IMR-90 (cell line): ENCODE data around the gene AMBRA1. TPM values are rescaled to one million over a fixed set of nuclear protein-coding genes. Genes with fewer than 3 reads are reported as not detected.

Source experiments
- ATAC-seq: fragments of 200-7000 bp; cut with Tn5 transposase; 2 replicates; pipeline ENCODE4 v1.9.1; 2020; ENCODE audit warnings: low read depth, mild to moderate bottlenecking, moderate library complexity
- BruUV-seq: library from RNA; stranded (reverse); fragments of 400-500 nt; replicated peaks from 2 replicates; lab custom pipeline; 2021; lab: Mats Ljungman, UMichigan
- CTCF ChIA-PET: fragments of 300-600 bp; formaldehyde crosslinking; extraction: SDS; loops from one replicate; lab custom pipeline; 2021; ENCODE audit warnings: antibody characterized with exemption; lab: Yijun Ruan, JAX
- POLR2A ChIA-PET: fragments of 300-600 bp; sonication (Branson Sonifier 250); formaldehyde crosslinking; loops from one replicate; lab custom pipeline; 2022; ENCODE audit warnings: antibody characterized with exemption; ENCODE audit not compliant: unreplicated experiment; lab: Charles Lee
- DNase-seq: peaks from one replicate; pipeline ENCODE4 v3.0.0; 2013
- H2AFZ ChIP-seq: replicated peaks from 2 replicates; pipeline ENCODE3; 2013; ENCODE audit warnings: low read length, mild to moderate bottlenecking; ENCODE audit not compliant: poor library complexity
- H2AK5ac ChIP-seq: 2 replicates; pipeline ENCODE4 v1.6.1; 2013; ENCODE audit warnings: low read depth, low read length, inconsistent platforms
- H2AK9ac ChIP-seq: replicated peaks from 2 replicates; pipeline ENCODE3; 2013; ENCODE audit warnings: mild to moderate bottlenecking, low read depth, low read length, moderate library complexity; ENCODE audit not compliant: poor library complexity
- H2BK120ac ChIP-seq: 2 replicates; pipeline ENCODE4 v1.6.1; 2013; ENCODE audit warnings: low read depth, low read length, inconsistent platforms
- H2BK15ac ChIP-seq: 3 replicates; pipeline ENCODE4 v1.6.1; 2013; ENCODE audit warnings: low read depth, low read length, inconsistent platforms
- H2BK20ac ChIP-seq: 2 replicates; pipeline ENCODE4 v1.6.1; 2013; ENCODE audit warnings: low read depth, mild to moderate bottlenecking, inconsistent platforms, low read length, moderate library complexity
- H2BK5ac ChIP-seq: 2 replicates; pipeline ENCODE4 v1.6.1; 2013; ENCODE audit warnings: mild to moderate bottlenecking, low read depth, low read length, inconsistent platforms; ENCODE audit not compliant: poor library complexity, severe bottlenecking
- H3K14ac ChIP-seq: replicated peaks from 2 replicates; pipeline ENCODE4 v1.6.1; 2013; ENCODE audit warnings: low read depth, low read length, inconsistent platforms
- H3K18ac ChIP-seq: 2 replicates; pipeline ENCODE4 v1.6.1; 2013; ENCODE audit warnings: low read depth, low read length, control low read depth
- H3K23ac ChIP-seq: 2 replicates; pipeline ENCODE4 v1.6.1; 2013; ENCODE audit warnings: low read depth, low read length, inconsistent platforms
- H3K27ac ChIP-seq: 2 replicates; pipeline ENCODE4 v1.5.1; 2013; ENCODE audit warnings: mild to moderate bottlenecking, control low read depth, low read length; ENCODE audit not compliant: insufficient read depth
- H3K27me3 ChIP-seq: 2 replicates; pipeline ENCODE4 v1.6.1; 2013; ENCODE audit warnings: low read length; ENCODE audit not compliant: control insufficient read depth, insufficient read depth
- H3K36me3 ChIP-seq: 2 replicates; pipeline ENCODE4 v1.6.1; 2013; ENCODE audit warnings: low read length, mixed read lengths; ENCODE audit not compliant: control insufficient read depth, insufficient read depth
- H3K4ac ChIP-seq: 2 replicates; pipeline ENCODE4 v1.6.1; 2013; ENCODE audit warnings: low read depth, low read length, inconsistent platforms
- H3K4me1 ChIP-seq: 2 replicates; pipeline ENCODE4 v1.6.1; 2013; ENCODE audit warnings: low read length, mixed read lengths; ENCODE audit not compliant: control insufficient read depth, insufficient read depth
- H3K4me2 ChIP-seq: 2 replicates; pipeline ENCODE4 v1.6.1; 2013; ENCODE audit warnings: low read depth, mild to moderate bottlenecking, control low read depth, low read length, moderate library complexity
- H3K4me3 ChIP-seq: 2 replicates; pipeline ENCODE4 v1.5.1; 2013; ENCODE audit warnings: low read depth, mild to moderate bottlenecking, control low read depth, low read length, moderate library complexity; ENCODE audit not compliant: insufficient read depth
- H3K56ac ChIP-seq: 2 replicates; pipeline ENCODE4 v1.6.1; 2013; ENCODE audit warnings: low read length, inconsistent platforms; ENCODE audit not compliant: insufficient read depth; ENCODE audit errors: extremely low read depth
- H3K79me1 ChIP-seq, 2 experiments: 2 replicates each; pipeline ENCODE4 v1.6.1; 2013; ENCODE audit warnings: low read length in 2 of 2, inconsistent platforms in 1 of 2, low read depth in 1 of 2
- H3K9ac ChIP-seq: 2 replicates; pipeline ENCODE4 v1.6.1; 2013; ENCODE audit warnings: low read depth, low read length, control low read depth
- H3K9me1 ChIP-seq: 2 replicates; pipeline ENCODE4 v1.6.1; 2013; ENCODE audit warnings: low read length, inconsistent platforms; ENCODE audit not compliant: insufficient read depth
- H3K9me3 ChIP-seq: 2 replicates; pipeline ENCODE4 v1.6.1; 2013; ENCODE audit warnings: low read length; ENCODE audit not compliant: control insufficient read depth, insufficient read depth
- H4K20me1 ChIP-seq: 2 replicates; pipeline ENCODE4 v1.6.1; 2013; ENCODE audit warnings: low read length, inconsistent platforms; ENCODE audit not compliant: insufficient read depth
- H4K5ac ChIP-seq: 2 replicates; pipeline ENCODE4 v1.6.1; 2013; ENCODE audit warnings: mild to moderate bottlenecking, low read depth, low read length, control low read depth
- H4K8ac ChIP-seq, 2 experiments: 2 replicates each; pipeline ENCODE4 v1.6.1; 2013; ENCODE audit warnings: low read depth in 2 of 2, low read length in 2 of 2, control low read depth in 1 of 2, inconsistent platforms in 1 of 2
- H4K91ac ChIP-seq: 2 replicates; pipeline ENCODE4 v1.6.1; 2013; ENCODE audit warnings: low read depth, low read length, inconsistent platforms; ENCODE audit not compliant: insufficient read depth
- BHLHE40 ChIP-seq: fragments of 150-350 bp; IDR thresholded peaks from 2 replicates; pipeline ENCODE4 v1.6.1; 2016; ENCODE audit warnings: mild to moderate bottlenecking, low read depth, low read length
- CEBPB ChIP-seq: IDR thresholded peaks from 2 replicates; pipeline ENCODE4 v1.6.1; 2012; ENCODE audit warnings: low read depth, low read length, improper control_type of control experiment
- CHD1 ChIP-seq: IDR thresholded peaks from 2 replicates; pipeline ENCODE4 v1.6.1; 2012; ENCODE audit warnings: low read depth, low read length, improper control_type of control experiment
- CTCF ChIP-seq: conservative IDR thresholded peaks from 2 replicates; pipeline ENCODE4 v1.5.1; 2012; ENCODE audit warnings: mild to moderate bottlenecking, low read depth, low read length, improper control_type of control experiment
- FOS ChIP-seq: fragments of 150-350 bp; IDR thresholded peaks from 2 replicates; pipeline ENCODE4 v1.6.1; 2016; ENCODE audit warnings: low read depth, low read length
- NFE2L2 ChIP-seq: fragments of 150-350 bp; IDR thresholded peaks from 2 replicates; pipeline ENCODE4 v1.6.1; 2016; ENCODE audit warnings: low read depth, mild to moderate bottlenecking, low read length
- SMC3 ChIP-seq: fragments of 150-350 bp; IDR thresholded peaks from 2 replicates; pipeline ENCODE4 v1.6.1; 2016; ENCODE audit warnings: low read depth, mild to moderate bottlenecking, antibody characterized with exemption, low read length, moderate library complexity
- USF2 ChIP-seq: fragments of 150-350 bp; IDR thresholded peaks from 2 replicates; pipeline ENCODE4 v1.6.1; 2017; ENCODE audit warnings: mild to moderate bottlenecking, antibody characterized with exemption, low read length, low read depth
- WGBS, 2 experiments: methylation state at CpG; one replicate each; pipeline versions ENCODE4 v1.1.5 to v1.1.7; 2013; ENCODE audit warnings: missing lambda C conversion rate in 2 of 2; ENCODE audit not compliant: insufficient read length in 1 of 2; ENCODE audit errors: extremely low coverage in 2 of 2; 5-methylcytosine and 5-hydroxymethylcytosine counted together
- dilution Hi-C: fragments of 300-500 bp; cut with HindIII; formaldehyde crosslinking; loops from one replicate; pipeline ENCODE4 v1.14.3; 2018; ENCODE audit warnings: low sequenced_read_pairs; ENCODE audit not compliant: unreplicated experiment
- in situ Hi-C: fragments of 300-500 bp; cut with MboI; formaldehyde crosslinking; loops from 3 replicates; pipeline ENCODE4 v1.14.3; 2019; ENCODE audit warnings: low sequenced_read_pairs, inconsistent platforms, mixed read lengths
- intact Hi-C: fragments of 100-400 bp; cut with micrococcal nuclease; formaldehyde crosslinking; loops from 2 replicates; pipeline ENCODE4 v1.10.0; 2022
- polyA plus RNA-seq, 3 experiments: library from polyadenylated mRNA; depleted of rRNA; stranded (reverse); fragments of >200 nt; gene quantifications; 2 replicates each; pipeline ENCODE4 v1.2.3, GENCODE V29; 2012; ENCODE audit warnings: low replicate concordance in 1 of 3
- total RNA-seq: library from RNA; depleted of rRNA; stranded (reverse); fragments of >200 nt; gene quantifications from 2 replicates; pipeline ENCODE4 v1.2.3, GENCODE V29; 2012

AMBRA1 gene
- total and polyA plus RNA-seq, 2 of the 4 experiments (the other 2 are of a cell fraction): 9.4 to 18.3 TPM

GRCh38 chr11:46377831-46378230 lies 216.0 kb downstream of the AMBRA1 start:
- Histone ChIP-seq H3K14ac (no peak overlapping the region), H3K4me3 (no peak overlapping the region), H2BK120ac (no peak overlapping the region), H3K23ac (no peak overlapping the region), H2AK9ac (no peak overlapping the region), H2BK15ac (no peak overlapping the region), H3K9me3 (no peaks in the 10 kb centered on the region), H3K4ac (no peak overlapping the region), H3K4me2 (no peak overlapping the region), H3K9me1 (no peaks in the 10 kb centered on the region), H3K27ac (no peak overlapping the region), H3K9ac (no peak overlapping the region), H3K18ac (no peak overlapping the region), H4K8ac (no peak overlapping the region), H4K20me1 (no peaks in the 10 kb centered on the region), H3K36me3 (peaks cover 25% of the 10 kb centered on the region), H2BK20ac (no peak overlapping the region), H4K5ac (no peak overlapping the region), H3K79me1 (peaks cover 0 to 4% of the 10 kb centered on the region in 2 experiments; a peak in 2 of 4 replicates), H3K56ac (no peak overlapping the region), H3K27me3 (no peaks in the 10 kb centered on the region), H2AFZ (no peak overlapping the region), H2BK5ac (no peak overlapping the region), H4K91ac (no peak overlapping the region), H3K4me1 (peaks cover 6% of the 10 kb centered on the region), H2AK5ac (no peak overlapping the region)
- no TSS peak for BruUV-seq
- intact Hi-C loops (no loop called here), in situ Hi-C loops (no loop called here), dilution Hi-C loops (no loop called here)
- CTCF ChIA-PET: no interaction called here
- POLR2A ChIA-PET: no interaction called here
- no peak for ATAC-seq
- no CpG with 5 or more reads among the region's 5 CpGs for WGBS, 2 experiments
- TF ChIP-seq SMC3 (no peak), CEBPB (no peak), FOS (no peak), USF2 (no peak), CTCF (no peak), CHD1 (no peak), BHLHE40 (no peak), NFE2L2 (no peak)
- no peak for DNase-seq
